ENCODE data around the gene AIG1.

DNA sequence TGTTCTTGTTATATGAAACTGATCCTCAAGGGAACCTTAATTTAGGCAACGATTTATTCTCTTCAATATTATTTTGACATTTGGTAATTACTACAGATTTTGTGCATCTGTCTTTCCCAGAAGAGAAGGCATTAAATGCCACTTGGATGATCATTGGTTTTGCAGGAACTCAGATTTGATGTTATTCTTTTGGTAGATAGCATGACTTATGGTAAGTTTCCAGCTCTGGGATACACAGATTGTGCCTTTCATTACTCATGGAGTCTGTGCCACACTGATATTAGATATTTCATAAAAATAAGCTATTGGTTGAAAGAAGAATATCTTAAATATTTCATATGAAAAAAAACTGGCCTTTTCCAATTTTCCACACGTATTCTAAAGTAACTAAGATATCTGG lies 120.1 kb downstream of the AIG1 start:
- no peak for TF ChIP-seq EZH2 (IDR thresholded peaks at IDR 0.05; ENCODE audit: insufficient read depth, low read length)
- TF ChIP-seq, protein P1, sequence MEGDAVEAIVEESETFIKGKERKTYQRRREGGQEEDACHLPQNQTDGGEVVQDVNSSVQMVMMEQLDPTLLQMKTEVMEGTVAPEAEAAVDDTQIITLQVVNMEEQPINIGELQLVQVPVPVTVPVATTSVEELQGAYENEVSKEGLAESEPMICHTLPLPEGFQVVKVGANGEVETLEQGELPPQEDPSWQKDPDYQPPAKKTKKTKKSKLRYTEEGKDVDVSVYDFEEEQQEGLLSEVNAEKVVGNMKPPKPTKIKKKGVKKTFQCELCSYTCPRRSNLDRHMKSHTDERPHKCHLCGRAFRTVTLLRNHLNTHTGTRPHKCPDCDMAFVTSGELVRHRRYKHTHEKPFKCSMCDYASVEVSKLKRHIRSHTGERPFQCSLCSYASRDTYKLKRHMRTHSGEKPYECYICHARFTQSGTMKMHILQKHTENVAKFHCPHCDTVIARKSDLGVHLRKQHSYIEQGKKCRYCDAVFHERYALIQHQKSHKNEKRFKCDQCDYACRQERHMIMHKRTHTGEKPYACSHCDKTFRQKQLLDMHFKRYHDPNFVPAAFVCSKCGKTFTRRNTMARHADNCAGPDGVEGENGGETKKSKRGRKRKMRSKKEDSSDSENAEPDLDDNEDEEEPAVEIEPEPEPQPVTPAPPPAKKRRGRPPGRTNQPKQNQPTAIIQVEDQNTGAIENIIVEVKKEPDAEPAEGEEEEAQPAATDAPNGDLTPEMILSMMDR (IDR thresholded peaks at IDR 0.05; ENCODE audit: insufficient read depth, low read depth, low read length), result no peak
